Stimulated activated CD8-positive, alpha-beta memory T cell treated with anti-CD3 and anti-CD28 coated beads, Interleukin-4, amount 100 ng/mL, for 24 hours (primary cell): ENCODE measurements around the gene USP7.

ENCODE experiments used
- DNase-seq: peaks from one replicate; pipeline ENCODE4 v3.0.0-alpha.2; 2020; ENCODE audit warnings: low read depth

USP7 gene

DNA sequence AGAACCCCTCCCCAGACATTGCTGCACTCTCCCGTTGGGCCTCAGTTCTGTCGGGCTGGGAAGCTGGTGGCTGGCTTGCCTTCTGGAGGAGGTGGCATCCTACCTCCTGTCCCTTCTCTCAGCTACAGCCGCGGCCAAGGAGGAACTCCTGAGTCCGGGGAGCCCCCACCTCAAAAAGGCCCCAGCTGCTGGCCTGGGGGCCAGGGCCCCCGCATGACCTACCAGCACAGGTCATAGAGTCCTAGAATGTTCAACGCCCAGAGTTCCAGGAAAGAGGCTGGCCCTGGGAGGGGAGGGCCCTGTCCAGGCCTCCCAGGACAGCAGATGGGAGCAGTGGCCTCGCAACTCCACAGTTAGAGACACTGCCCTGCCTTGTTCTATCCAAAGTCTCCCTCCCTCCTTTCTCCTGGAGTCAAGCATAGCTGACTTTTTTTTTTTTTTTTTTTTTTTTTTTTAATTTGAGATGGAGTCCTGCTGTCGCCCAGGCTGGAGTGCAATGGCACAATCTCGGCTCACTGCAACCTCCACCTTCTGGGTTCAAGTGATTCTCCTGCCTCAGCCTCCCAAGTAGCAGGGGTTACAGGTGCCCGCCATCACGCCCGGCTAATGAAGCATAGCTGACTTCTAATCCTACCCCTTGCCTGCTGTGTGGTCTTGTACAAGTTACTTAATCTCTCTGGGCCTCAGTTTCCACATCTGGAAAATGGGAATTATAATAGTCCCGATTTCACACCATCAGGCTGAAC, 102.0 kb downstream of the USP7 start:
- DNase-seq: no peak

DNA sequence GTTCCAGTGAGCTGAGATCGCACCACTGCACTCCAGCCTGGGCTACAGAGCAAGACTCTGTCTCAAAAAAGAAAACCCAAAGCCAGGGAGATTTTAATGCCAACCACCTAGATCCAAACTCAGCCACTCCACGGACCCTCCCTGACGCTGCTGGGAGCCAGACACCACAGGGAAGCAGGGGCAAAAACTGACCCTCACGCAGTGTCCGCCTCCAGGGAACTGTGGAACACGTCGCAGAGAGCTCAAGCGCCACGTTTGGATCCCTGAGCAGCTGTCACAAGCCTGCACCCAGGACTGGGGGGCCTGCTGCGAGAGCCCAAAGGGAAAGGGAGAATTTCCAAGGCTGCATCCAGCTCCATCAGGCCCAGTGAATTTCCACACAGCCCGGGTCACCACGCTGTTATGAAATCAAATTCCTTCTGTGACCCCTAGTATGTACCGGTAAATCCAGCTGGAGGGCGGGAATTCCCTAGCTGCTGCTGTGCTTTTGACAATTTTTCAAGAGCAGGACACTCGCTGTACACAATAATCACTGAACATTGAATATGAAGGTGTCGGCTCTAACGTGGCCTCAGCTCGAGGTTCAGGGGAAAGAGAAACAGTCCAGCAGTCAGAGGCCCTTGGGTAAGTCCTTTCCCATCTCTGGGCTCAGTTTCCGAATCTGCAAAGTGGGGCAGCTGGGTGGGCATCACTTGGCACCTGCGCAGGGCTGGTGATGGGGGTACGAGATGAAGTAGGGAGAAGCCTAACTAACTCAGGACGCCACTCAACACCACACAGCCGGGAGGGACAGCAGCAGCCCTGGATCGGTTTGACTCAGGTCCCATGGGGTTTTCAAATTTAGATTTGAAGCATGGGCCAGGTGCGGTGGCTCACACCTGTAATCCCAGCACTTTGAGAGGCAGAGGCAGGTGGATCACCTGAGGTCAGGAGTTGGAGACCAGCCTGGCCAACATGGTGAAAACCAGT, 103.5 kb downstream of the USP7 start:
- DNase-seq: no peak

DNA sequence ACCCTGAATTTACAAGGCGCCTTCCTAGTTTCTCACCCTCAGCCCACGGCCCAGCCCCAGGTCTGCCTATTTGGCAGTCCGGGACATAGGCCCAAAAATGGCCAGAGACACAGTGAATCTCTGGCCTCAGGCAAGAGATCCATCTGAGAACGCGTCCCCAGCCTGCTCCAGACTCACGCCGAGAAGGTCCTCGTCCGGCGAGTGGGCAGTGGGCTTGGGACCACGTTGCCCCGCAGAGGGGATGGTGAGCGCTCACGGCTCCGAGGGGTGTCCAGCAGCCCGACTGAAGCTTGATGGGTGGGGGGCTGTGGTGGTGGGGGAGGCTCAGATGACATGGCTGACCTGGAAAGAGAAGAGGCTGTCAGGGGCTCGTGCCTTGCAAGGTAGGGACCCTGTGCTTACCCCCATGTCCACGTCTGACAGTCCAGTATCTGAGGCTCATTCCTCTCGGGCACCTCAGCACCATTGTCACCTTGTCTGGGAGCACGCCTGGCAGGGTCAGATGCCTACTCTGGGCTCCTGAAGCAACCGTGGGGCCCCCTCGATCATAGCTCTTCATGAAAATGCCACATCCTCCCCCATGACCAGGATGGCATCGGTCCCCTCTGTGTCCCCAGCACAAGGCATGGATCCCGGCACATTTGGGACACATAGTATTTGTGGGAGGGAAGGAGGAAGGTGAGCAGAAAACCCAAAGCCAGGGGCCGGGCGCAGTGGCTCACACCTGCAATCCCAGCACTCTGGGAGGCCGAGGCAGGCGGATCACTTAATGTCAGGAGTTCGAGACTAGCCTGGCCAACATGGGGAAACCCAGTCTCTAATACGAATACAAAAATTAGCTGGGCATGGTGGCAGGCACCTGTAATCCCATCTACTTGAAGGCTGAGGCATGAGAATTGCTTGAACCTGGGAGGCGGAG, 104.5 kb downstream of the USP7 start:
- no peak for DNase-seq

DNA sequence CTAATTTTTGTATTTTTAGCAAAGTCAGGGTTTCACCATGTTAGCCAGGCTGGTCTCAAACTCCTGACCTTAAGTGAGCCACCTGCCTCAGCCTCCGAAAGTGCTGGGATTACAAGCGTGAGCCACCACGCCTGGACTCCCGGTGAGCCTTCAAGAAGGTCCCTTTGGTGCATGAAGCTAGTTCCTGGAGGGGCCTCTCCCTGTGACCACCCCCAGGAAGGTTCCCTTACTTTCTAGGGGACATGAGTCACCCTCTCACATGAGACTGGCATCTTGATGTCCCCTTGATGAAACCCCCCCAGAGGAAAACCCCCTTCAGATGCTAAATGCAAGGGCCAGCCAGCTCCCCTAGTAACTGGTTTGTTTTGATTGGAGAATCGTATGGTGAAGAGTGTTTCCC, 107.7 kb downstream of the USP7 start:
- DNase-seq: no peak

DNA sequence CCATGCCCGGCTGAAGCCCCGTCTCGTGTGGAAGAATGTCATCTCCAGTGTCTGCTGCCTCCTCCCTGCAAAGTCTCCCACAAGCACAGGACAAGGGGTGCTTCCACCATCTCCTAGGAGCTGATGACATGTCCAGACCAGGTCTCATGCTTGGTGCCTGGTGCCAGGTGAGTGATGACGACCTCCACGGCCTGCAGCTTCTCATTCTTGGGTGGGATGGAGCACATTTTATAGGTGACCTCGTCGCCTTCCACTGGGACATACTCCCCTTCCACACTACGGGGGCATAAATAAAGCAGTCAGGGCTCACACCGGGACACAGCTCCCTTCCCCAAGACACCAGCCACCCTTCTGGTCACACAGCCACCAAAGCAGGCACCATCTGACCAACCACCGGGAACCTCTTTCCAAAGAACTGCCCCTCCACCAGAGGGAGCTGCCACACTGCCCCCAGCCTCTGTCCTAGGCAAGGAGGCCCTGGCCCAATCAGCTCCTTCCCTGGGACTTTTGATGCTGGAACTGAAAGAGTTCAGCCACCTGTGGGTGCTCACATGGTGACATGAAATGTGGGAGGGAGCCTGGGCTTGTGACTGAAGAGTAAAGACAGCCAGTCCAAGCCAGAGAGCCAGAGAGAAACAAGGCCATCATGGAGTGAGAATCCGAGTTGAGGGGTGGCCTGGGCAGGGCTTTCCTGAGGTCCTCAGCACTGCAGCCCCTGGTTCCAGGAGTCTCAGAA, 108.5 kb downstream of the USP7 start:
- no peak for DNase-seq

DNA sequence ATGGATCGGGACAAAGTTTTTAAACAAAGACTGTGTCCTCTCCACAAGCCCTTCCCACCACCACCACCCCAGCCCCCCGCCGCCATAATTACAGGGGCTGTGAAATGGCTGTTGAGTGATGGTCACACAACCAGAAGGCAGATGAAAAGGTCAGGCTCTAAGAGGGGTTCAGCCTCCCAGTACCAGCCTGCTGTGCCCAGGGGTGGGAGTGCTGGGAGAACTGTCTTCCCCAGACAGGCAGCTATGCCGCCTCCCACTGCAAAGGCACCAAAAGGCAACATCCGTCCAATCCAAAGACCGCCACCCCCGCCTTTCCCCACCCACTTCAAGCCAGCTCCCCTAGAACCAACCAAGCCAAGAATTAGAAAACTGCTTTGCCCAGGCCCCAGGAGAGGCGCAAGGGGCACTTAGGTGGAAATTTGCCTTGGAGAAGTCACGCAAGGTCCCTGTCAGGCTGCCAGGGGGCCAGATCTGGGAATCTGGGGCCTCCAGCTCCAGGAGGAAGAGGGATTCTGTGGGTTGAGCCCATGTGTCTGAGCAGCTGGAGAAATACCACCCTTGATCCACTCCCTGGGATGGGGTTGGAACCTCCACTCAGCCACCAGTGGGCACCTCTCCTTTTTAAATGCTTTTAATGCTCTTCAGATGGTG, 109.3 kb downstream of the USP7 start:
- DNase-seq: no peak

DNA sequence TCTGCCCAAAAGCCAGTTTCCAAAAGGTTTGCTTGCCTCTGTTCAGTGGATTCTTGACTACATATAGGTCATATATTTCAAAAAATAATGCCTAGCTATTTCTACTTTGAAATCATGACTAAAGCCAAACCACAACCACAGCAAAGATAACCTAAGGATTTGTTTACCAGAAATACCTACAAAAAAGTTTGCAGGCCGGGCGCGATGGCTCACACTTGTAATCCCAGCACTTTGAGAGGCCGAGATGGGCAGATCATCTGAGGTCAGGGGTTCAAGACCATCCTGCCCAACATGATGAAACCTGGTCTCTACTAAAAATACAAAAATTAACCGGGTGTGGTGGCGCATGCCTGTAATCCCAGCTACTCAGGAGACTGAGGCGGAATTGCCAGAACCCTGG, 110.1 kb downstream of the USP7 start:
- DNase-seq: no peak

DNA sequence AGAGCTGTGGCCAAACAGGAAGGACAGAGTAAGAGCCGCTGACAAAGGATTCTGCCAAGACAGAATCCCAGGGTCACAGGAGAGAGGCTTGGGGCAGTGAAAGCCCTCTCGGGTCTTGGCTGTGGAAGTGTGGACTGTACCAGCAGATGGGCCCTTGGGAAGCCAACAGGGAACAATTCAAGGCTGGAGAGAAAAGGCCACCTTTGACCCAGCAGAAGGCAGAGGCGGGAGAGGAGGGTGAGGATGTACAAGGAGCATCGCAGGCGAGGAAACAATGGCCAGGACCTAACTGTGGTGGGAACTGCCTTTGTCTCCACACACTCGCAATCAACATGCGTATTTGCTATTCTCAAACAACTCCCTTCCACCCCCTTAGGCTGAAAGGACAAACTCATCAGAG, 110.6 kb downstream of the USP7 start:
- no peak for DNase-seq

DNA sequence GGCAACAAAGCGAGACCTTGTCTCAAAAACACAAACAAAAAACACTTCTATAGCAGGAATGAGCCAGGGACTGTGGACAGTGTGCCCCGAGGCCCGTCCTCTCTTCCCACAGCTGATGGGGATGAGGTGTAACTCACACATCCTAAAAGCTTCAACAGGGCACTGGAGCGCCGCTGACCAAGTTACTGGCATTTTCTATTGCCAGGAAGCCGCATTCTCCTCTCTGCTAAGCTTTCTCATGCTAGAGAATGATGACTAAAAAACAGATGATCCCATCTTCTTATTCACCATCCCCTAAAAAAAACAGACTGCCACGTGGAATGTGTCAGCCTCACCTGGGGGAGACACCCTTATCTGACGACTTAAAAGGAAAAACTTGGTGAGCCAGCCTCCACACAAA, 111.2 kb downstream of the USP7 start:
- no peak for DNase-seq

DNA sequence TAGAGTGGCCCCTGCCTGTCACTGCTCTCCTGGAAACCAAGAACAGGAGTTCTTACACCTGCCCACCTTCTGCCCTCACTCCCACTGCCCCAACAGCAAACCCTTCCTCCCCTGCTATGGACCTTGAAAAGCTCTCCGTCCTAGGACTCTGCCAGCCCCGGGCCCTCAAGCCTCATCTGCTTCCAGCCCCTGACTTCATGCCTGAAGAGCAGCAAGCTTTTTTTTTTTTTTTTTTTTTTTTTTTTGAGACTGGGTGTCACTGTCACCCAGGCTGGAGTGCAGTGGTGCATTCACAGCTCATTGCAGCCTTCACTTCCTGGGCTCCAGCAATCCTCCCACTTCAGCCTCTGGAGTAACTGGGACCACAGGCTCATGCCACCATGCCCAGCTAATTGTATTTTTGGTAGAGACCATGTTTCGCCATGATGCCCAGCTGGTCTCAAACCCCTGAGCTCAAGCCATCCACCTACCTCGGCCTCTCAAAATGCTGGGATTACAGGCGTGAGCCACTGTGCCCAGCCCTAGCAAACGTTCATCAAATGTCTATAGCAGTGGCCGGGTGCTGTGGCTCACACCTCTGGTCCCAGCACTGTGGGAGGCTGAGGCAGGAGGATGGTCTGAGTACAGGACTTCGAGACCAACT, 111.8 kb downstream of the USP7 start:
- no peak for DNase-seq

DNA sequence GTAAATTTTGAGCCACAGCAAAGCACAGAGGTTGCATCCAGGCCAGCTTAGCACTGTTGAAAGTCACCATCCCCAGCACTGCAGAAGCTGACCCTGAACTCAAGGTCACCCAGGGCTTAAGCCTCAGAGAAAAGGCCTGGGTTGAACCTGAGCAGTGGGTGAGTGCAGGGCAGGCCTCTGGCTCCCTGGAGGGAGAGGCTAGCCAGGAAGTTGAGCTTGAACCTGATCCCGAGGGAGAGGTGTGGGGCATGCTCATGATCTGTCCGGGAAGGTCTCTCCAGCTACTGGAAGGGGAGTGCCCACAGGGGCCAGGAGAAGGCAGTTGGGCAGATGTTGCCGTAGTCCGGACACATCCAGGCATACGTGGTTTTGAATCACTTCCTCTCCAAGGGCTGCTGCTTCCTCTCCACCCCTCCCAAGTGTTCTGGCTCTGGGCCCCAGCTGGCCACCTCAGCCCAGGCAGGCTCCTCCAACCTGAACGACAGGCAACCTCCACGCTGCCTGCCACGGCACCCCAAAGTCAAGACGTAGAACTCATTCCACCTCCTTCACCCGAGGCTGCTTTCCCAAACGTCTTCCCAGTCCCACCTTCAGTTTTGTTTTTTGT, 113.3 kb downstream of the USP7 start:
- DNase-seq: no peak

DNA sequence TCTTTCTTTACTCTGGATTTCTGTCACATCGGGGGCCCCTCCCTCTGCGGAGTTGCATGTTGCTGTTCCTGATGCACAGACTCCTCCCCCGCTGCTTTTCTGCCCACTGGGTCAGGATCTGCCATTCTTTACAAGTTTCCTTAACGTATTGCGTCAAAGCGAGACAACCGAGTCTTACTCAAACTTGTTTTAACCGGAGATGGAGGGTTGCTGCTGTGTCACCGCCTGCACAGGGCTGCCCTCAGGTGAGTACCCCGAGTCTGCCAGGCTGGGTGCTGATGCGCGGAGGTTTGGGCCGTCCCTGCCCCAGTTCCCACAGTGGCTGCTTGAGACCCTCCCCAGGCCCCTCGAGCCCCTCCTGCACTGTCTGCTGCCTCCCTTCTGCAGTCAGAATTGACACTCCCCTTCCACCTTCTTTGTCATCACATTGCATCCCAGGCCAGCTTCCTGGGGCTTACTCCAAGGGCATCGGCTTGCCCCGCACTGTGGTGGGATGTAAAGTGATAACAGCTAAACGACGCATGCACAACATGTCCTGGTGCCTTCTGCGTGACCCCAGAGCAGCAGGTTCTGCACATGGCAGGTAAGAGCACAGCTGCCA, 114.2 kb downstream of the USP7 start:
- no peak for DNase-seq

DNA sequence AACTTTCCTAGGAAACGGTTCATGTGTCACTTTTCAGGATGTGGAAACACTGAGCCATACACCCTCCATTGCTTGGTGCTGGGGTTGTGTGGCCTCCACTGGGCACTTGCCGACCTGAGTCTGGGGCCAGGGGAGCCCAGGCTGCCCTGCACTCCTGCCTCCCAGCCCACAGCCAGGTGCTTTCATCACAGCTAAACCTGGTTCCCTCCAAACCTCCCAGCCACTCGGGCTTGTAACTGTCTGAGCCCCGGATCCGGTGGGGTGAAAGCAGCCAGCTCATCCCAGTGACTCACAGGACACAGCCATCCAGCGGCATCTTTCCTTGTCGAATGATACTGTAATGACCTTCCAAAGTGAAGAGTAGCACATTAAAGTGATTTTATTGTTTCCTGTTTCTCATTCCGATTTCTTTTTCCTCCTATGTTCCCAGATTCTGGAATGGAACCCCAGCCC, 114.7 kb downstream of the USP7 start:
- no peak for DNase-seq

DNA sequence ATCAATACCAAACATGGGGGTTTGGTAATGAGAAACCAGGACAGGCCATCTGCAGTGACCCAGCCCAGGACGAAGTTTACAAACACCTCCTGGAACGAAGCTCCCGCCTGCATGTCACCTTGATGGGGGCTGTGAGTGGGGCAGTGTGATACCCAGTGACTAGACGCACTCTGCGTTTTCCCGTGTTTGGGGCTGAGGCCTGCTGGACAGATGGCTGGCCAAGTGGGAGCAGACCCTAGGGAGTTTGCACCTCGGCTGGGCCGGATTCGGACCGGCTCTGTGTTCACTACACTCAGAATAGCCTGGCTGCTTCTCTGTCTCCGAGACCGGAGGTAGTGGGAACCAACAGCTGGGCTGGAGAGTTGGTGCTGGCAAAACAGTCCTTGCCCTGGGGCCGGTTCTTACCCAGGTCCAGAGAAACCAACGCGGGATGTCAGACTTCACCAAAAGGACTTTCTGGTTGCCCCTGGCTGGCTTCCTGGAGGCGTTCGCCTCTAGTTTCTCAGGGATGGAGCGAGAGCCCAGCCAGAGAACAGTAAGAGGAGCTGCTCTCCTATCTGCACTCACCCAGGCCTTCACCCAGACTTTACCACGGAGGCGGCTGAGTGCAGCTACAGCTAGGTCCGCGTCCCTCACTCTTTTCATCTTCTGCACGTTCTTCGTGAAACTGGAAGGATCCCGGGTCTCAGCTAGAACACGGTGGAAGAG, 115.3 kb downstream of the USP7 start:
- no peak for DNase-seq

DNA sequence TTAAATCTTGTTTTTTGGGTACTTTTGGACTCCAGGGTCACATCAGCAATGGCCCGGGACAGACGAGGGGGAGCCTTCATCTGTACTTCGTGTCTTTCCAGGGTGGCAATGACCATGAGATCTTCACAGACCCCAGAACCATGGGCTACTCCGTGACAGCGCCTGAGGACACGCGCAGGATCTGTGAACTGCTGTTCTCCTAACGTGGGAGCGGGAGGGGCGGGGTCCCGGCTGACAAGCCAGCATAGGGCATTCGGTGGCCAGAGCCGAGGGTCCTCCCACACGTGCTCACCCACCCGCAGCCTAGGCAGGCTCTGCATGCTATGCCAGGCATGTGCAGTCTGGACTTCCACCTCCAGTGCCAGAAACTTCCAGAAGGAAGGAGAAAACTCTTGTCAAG, 116.1 kb downstream of the USP7 start:
- DNase-seq: no peak

DNA sequence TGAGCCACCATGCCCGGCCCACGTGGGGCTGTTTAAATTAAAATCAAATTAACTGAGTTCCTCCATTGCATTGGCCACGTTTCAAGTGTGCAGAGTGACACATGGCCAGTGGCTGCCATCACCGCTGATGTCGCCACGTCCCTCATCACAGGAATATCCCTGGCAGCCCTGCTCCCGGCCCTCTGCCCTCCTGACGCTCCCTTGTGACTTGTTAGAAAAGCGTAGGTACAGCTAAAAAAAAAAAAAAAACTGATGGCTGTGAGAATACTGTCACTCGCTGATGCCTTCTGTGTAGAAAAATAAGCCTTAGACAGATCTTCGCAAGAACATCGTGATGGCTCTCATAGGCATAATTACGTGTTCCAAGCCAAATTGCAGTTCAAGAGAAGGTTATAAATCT, 116.6 kb downstream of the USP7 start:
- DNase-seq: no peak

DNA sequence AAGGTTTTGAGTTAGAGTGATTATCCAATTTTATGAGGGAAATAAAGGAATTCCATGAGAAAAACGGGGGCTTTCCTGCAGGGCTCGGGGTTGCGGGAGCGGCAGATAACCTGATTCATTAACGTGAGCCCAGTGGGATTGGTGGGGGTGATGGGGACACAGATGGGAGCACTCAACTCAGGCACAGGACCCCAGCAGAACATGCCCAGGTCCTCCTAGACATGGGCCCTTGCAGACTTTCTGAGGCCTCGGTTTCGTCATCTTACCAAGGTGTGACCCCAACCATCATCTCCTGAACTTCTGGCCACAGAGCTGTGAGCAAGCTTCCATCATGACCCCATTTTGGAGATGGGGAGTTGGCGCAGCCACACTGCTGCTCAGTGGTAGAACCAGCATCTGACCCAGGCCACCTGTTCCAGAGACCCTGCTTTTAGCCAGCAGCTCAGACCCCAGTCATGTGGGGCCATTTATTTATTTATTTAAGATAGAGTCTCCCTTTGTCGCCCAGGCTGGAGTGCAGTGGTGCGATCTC, 117.2 kb downstream of the USP7 start:
- DNase-seq: no peak

DNA sequence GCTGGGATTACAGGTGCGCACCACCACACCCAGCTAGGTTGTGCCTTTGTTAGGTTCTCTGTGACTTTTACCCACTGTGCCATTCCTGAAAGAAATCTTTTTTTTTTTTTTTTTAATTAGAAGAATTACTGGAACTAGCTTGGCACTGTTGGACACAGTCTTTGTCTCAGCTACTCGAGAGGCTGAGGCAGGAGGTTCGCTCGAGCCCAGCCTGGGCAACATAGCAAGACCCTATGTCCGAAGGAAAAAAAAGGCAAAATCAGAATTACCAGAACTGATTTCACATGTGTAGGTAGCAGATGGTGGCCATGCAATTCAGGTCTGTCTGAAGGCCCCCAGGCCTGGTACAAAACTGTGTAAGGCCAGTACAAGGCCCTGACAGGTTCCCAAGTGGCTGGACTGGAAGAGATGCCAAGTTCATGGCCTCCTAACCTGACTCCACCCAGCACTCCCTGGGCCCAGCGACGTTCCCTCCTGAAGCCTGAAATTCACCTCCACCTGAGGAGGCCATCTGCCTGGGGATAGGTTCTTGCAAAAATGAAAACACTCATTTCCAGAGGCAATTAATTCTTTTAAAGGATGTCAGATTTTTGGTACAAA, 117.9 kb downstream of the USP7 start:
- DNase-seq: no peak
